Measurements from ENCODE around the gene BOC.

BOC gene

DNA sequence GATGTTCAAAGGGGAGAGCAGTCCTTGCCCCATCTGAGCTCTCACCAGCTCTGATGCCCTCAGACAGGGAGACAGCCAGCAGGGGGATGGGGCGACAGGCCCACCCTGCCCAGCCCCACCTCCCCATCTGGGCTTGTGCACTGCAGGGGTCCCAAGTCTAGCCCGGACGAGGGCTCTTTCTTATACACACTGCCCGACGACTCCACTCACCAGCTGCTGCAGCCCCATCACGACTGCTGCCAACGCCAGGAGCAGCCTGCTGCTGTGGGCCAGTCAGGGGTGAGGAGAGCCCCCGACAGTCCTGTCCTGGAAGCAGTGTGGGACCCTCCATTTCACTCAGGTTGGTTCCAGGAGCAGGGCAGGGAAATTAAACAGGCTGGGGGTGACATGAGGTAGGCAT is 73.9 kb downstream of the BOC start:
- in situ Hi-C loops (cut with MboI; ENCODE audit: low pct_unique_long_range_greater_than_20kb, low sequenced_read_pairs, unreplicated experiment) = loop anchor here (5.0 to 10.0 kb wide), 2 partner anchors 150 to 228 kb away; no protein-coding TSS in a partner anchor
- no peak for DNase-seq (ENCODE audit: low spot score)
- TF ChIP-seq, protein P1, sequence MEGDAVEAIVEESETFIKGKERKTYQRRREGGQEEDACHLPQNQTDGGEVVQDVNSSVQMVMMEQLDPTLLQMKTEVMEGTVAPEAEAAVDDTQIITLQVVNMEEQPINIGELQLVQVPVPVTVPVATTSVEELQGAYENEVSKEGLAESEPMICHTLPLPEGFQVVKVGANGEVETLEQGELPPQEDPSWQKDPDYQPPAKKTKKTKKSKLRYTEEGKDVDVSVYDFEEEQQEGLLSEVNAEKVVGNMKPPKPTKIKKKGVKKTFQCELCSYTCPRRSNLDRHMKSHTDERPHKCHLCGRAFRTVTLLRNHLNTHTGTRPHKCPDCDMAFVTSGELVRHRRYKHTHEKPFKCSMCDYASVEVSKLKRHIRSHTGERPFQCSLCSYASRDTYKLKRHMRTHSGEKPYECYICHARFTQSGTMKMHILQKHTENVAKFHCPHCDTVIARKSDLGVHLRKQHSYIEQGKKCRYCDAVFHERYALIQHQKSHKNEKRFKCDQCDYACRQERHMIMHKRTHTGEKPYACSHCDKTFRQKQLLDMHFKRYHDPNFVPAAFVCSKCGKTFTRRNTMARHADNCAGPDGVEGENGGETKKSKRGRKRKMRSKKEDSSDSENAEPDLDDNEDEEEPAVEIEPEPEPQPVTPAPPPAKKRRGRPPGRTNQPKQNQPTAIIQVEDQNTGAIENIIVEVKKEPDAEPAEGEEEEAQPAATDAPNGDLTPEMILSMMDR (IDR thresholded peaks at IDR 0.05; ENCODE audit: extremely low read depth, insufficient read depth, missing control alignments) = no peak

DNA sequence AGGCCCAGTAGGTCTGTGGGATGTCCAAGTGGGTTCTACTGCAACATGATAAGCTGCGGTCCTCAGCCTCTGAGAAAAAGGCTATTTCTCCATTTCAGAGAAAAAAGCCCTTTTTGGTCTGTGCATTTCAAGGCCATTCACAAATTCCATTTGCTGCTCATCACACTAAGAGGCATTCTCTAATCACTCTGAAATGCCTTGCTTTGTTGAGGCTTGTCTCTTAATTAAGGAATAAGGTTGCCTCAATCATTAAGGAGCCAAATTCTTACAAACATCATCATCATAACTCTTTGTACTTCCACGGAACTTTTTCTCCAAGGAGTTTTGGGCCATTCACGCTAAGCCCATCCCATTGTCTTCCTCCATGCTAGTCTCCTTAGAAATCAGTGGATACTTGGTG is 74.4 kb downstream of the BOC start:
- TF ChIP-seq, protein P1 (IDR thresholded peaks at IDR 0.05; ENCODE audit: extremely low read depth, insufficient read depth, missing control alignments) = no peak
- in situ Hi-C loops (cut with MboI; ENCODE audit: low pct_unique_long_range_greater_than_20kb, low sequenced_read_pairs, unreplicated experiment) = loop anchor here (5.0 to 10.0 kb wide), 2 partner anchors 151 to 228 kb away; no protein-coding TSS in a partner anchor
- no peak for DNase-seq (ENCODE audit: low spot score)

DNA sequence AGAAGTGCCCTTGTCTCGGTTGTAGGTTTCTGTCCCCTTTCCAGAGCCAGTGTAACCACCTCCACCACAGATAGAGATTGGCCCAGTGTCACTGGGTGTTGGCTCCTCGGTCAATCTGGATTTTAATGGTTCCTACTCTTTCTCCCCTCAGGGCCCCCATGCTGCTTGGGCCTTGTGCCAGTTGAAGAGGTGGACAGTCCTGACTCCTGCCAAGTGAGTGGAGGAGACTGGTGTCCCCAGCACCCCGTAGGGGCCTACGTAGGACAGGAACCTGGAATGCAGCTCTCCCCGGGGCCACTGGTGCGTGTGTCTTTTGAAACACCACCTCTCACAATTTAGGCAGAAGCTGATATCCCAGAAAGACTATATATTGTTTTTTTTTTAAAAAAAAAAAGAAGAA is 75.2 kb downstream of the BOC start:
- in situ Hi-C loops (cut with MboI; ENCODE audit: low pct_unique_long_range_greater_than_20kb, low sequenced_read_pairs, unreplicated experiment) = loop anchor here (5.0 to 10.0 kb wide), 2 partner anchors 152 to 229 kb away; no protein-coding TSS in a partner anchor
- TF ChIP-seq, protein P1 (IDR thresholded peaks at IDR 0.05; ENCODE audit: extremely low read depth, insufficient read depth, missing control alignments) = no peak
- no peak for DNase-seq (ENCODE audit: low spot score)

DNA sequence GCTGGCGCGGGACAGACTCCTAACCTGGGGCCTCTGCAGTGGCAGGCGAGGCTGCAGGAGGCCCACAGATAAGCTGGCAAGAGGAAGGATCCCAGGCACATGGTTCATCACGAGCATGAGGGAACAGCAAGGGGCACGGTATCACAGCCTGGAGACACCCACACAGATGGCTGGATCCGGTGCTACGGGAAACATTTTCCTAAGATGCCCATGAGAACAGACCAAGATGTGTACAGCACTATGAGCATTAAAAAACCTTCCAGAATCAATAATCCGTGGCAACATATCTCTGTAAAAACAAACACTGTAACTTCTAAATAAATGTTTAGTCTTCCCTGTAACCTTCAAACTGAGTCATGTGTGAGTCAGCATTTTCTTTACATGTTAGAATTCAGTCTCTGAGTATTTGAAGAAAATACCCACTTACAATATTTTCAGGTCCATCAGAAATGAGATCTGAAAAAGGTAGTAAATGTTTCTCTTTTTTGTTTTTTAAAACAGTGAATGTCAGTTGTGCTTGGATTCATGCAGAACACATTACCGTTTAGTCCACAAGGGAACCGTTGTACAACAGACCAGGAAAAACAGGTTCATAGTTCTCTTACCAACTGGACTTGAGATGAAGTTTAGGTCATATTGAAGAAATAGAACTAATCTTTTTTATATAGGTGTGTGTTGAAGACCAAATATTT is 75.9 kb downstream of the BOC start:
- peak; percentile 19 for DNase-seq (ENCODE audit: low spot score)
- in situ Hi-C loops (cut with MboI; ENCODE audit: low pct_unique_long_range_greater_than_20kb, low sequenced_read_pairs, unreplicated experiment) = loop anchor here (5.0 to 10.0 kb wide), 2 partner anchors 152 to 230 kb away; no protein-coding TSS in a partner anchor
- TF ChIP-seq, protein P1 (IDR thresholded peaks at IDR 0.05; ENCODE audit: extremely low read depth, insufficient read depth, missing control alignments) = no peak

DNA sequence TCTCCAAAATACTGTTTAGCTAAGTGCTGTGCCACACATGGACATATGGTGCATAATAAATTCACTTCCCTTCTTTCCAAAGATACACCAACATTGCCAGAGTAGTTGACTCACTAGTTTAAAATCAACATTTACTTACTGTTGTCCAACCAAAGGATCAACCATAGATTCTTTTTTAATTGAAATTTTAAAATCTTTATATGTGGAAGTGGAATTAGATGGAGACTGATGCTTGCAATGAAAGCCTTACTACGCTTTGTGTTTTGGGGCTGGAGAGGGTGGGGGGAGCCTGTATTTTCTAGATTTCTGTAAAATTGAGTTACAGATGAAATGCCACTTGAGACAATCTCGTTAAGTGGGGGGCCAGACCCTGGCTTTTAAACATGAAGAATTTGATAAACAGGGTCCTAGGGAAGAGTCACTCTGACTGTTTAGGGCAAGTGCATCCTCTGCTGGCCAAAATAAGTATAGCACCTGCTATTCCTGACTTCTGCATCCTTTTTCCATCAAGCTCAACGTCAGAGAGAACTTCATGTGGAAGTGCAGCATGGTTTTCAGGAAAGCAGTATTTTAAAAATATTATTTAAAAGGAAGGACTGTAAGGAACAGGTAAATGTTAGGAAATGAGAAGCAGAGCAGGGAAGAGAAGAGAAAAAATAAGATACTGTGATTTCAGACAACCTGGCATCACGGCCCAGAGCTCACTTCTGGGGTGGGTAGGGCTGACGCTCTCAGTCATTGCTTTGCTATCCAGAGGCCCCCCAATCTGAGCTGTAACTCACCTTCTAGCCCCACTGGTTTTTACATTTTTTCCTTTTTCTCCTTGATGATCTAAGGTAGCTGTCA is 76.7 kb downstream of the BOC start:
- TF ChIP-seq, protein P1 (IDR thresholded peaks at IDR 0.05; ENCODE audit: extremely low read depth, insufficient read depth, missing control alignments) = peak; percentile 95
- in situ Hi-C loops (cut with MboI; ENCODE audit: low pct_unique_long_range_greater_than_20kb, low sequenced_read_pairs, unreplicated experiment) = loop anchor here (5.0 to 10.0 kb wide), 2 partner anchors 153 to 231 kb away; no protein-coding TSS in a partner anchor
- DNase-seq (ENCODE audit: low spot score) = peak; percentile 69

DNA sequence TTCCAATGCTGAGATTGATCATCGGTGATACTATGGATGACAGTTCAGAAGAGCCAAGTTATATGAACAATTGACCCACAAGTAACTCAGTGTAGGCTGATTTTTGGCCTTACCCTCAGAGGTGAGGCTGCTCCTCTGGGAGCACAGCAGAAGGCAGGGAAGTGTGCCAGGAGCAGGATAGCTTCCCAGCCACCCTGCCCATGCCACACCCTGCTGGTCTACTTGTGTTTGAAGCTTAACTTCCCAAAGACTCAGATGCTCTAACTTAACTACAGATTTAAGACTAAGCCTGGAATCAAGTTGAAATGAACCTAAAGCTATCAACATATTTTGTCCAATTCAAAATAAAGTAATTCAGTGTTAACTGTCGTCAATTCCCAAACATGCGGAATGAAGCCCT is 77.5 kb downstream of the BOC start:
- DNase-seq (ENCODE audit: low spot score) = no peak
- in situ Hi-C loops (cut with MboI; ENCODE audit: low pct_unique_long_range_greater_than_20kb, low sequenced_read_pairs, unreplicated experiment) = loop anchor here (5.0 to 10.0 kb wide), 2 partner anchors 154 to 232 kb away; no protein-coding TSS in a partner anchor
- TF ChIP-seq, protein P1 (IDR thresholded peaks at IDR 0.05; ENCODE audit: extremely low read depth, insufficient read depth, missing control alignments) = no peak
